Vagina (tissue), 2 donors: ENCODE measurements around the gene KIF21B.

ENCODE experiments used
- CTCF ChIP-seq, 3 experiments: fragments of 450-650 bp in 2 of 3; fragments of 200-600 bp in 1 of 3; sonication (generic) in 1 of 3; IDR thresholded peaks; one replicate each; pipeline ENCODE4 v1.5.1; 2017 to 2019; ENCODE audit warnings: antibody characterized with exemption in 3 of 3, mild to moderate bottlenecking in 2 of 3, moderate library complexity in 2 of 3
- POLR2A ChIP-seq, 2 donors: fragments of 450-650 bp; IDR thresholded peaks; one replicate each; pipeline ENCODE4 v1.6.1; 2017; ENCODE audit warnings: antibody characterized with exemption in 2 of 2, mild to moderate bottlenecking in 2 of 2, moderate library complexity in 2 of 2

- TF ChIP-seq CTCF (IDR thresholded peaks at IDR 0.05), result no peak
- TF ChIP-seq POLR2A (IDR thresholded peaks at IDR 0.05), result no peak
These were observed 46.1 kb upstream of the KIF21B start for GRCh38 chr1:201069636-201070035.
